Dedifferentiated amniotic fluid mesenchymal stem cell (primary cell): ENCODE measurements around the gene TMEM179.
"Not testable (repeated sequence)": the region's sequence is repeated elsewhere in the genome, so short reads cannot be mapped to it uniquely, and the experiment has no call there.

Experiments used
- DNase-seq: peaks from one replicate; pipeline ENCODE4 v3.0.0-alpha.2; 2016; ENCODE audit errors: extremely low spot score

The TMEM179 gene

DNA sequence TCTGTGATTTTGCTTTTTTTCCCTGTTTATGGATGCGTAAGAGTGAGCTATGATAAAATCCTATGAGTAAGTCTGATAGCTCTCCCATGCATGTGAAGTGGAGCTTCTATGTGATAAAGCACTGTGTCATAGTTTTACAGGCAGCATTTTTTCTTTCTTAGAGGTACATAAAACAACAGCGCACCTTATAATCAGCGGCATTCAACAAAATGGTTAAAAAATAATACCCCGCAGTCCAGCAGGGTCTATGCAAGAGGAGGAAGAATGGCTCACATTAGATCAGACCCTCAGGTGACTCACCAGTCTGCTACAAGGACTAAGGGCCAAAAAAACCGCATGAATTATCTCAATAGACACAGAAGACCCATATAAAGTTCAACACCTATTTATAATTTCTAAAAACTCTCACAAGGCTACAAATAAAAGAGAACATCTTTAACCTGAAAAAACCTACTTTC lies 33.0 kb upstream of the TMEM179 start:
- DNase-seq: no peak

DNA sequence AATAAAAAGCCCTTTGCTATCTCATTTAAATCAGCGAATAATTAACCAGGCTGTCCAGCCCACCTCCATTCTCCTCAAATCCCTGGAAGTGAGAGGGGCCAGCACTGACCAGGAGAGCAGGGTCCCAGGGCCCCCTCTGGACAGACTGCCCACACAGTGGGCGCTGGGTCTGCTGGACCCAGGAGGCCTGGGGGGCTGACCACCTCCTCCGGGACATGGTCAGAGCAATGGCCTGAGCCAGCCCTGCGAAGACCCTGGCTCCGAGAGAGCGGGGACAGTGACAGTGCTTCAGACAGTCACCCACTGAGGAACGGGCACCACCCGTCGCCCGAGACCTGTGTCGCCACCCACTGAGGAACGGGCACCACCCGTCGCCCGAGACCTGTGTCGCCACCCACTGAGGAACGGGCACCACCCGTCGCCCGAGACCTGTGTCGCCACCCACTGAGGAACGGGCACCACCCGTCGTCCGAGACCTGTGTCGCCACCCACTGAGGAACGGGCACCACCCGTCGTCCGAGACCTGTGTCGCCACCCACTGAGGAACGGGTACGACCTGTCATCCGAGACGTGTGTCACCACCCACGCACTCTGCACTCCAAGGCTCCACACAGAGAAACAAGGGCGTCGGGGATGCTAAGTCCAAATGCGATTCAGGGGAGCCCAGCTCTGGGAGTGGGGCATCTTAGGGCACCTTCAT lies 32.4 kb upstream of the TMEM179 start:
- DNase-seq: not testable (repeated sequence)

DNA sequence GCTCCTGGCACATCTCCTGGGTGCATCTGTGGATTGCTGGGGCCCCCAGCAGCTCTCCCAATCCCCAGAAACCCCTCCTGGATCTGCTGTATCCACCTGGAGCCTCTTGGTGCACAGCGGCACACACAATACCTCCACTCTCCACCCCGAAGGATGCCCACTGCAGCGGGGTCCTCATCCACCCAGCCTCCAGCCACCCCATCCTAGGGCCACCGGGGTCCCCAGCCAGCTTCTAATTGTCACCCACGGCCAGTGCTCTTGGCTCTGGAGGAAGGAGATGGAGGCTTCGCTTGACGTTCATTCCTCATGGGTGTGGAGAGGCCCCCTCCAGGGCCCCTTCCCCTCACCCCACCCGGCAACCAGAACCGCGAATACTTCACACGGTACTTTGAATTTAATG lies 31.6 kb upstream of the TMEM179 start:
- DNase-seq: no peak

- no peak for DNase-seq
Measured at GRCh38 chr14:104635717-104636116, 31.1 kb upstream of the TMEM179 start.

DNA sequence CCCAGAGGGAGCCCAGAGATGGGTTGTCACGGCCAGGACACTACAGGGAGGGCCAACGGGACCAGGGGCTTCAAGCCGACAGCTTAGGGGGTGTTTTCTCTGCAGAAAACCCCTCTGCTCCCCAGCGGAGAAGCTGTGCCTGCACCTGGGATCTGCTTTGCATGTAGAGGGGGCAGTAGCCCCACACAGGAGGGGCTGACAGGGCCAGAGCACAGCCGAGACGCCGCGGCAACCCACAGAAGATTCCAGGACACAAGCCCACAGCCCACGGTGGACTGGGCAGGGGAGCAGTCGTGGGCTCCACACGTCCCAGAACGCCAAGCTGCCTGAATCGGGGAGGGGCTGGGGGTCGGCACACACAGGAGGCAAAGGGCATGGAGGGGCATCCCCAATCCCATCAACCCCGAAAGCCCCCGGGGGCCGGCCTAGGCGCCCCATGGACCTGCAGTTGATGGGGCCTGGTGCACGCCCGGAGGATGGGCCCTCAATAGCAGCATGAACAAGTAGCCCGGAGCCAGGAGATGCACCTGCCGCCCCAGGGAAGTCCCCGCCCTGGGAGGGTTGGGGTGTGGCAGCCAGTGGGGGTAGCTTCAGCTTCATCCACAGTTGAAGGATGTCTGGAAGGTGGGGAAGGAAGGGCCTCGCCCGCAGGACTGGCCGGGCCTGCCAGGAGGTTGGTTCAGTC lies 30.5 kb upstream of the TMEM179 start:
- DNase-seq: no peak

DNA sequence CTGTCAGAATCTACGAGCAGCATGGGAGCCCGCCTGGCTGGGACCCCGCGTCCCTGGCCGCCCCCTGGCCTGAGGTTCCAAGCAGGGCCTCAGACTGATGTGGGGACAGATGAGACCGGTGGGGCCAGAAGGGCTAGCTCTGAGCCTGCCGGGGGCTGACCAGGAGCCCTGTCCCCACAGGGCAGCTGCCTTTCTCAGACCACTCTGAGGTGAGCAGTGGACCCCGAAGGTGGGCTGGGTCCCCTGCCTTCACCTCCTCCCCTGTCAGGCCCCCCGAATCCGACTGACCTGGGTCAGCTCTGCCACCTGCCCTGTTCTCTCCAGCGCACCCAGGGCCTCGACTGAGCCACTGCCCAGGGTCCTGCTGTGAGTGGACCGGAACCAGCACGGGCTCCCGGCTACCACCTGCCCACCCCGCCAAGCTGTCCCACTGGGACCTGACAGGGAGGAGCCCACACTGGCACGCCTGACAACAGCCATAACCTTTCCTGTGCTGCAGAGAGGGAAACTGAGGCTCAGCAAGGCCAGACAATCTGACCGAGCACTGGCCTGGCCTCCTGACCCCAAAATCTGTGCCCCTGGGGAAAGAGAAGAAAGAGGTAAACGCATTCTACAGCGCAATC lies 29.7 kb upstream of the TMEM179 start:
- DNase-seq: no peak

- no peak for DNase-seq
Measured at GRCh38 chr14:104633276-104634137, 28.9 kb upstream of the TMEM179 start.

GRCh38 chr14:104632781-104633180 lies 28.2 kb upstream of the TMEM179 start:
- DNase-seq: no peak

- no peak for DNase-seq
Measured at GRCh38 chr14:104624939-104625338, 20.4 kb upstream of the TMEM179 start.

GRCh38 chr14:104614126-104614812 lies 9.7 kb upstream of the TMEM179 start:
- no peak for DNase-seq

GRCh38 chr14:104611881-104612280 lies 7.3 kb upstream of the TMEM179 start:
- DNase-seq: no peak

GRCh38 chr14:104610749-104611310 lies 6.3 kb upstream of the TMEM179 start:
- no peak for DNase-seq

GRCh38 chr14:104609666-104610065 lies 5.1 kb upstream of the TMEM179 start:
- DNase-seq: no peak

DNA sequence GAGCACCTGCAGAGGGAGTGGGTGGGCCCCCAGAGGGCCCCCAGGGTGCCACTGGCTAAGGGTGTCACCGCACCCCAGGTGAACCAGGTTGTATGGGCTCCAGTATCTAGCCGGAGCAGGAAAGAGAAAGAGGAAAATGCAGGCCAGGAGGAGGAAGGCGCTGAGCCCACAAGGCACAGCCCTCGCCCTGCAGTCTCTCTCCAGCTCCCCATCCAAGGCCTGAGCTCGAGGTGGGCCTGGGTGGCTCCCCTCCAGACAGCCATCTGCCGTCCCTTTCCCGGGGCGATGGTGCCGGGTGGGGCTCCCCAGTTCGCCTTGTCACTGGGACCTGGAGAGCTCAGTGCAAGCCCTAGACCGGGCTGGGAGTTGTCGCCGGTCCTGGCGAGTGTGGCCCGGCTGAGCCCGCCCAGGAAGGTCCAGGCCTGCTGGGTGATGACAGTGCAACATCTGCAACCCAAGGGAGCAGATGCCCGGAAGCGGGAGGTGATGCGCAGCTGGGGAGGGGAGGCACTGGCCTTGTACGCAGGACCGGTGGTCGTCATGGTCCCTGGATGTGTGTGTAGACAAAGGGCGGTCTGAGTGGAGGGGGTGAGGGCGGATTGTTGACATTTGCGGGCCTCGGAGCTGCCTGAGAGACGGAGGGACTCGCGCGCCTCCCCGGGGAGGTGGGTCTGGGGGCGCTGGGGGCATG lies 716 bp downstream of the TMEM179 start:
- DNase-seq: no peak

- DNase-seq: no peak
Measured at GRCh38 chr14:104602933-104603325, 1.6 kb downstream of the TMEM179 start.

- no peak for DNase-seq
Measured at GRCh38 chr14:104602315-104602932, 2.1 kb downstream of the TMEM179 start.

GRCh38 chr14:104601786-104602185 lies 2.8 kb downstream of the TMEM179 start:
- DNase-seq: no peak

- DNase-seq: no peak
Measured at GRCh38 chr14:104600805-104601204, 3.8 kb downstream of the TMEM179 start.

GRCh38 chr14:104600141-104600643 lies 4.4 kb downstream of the TMEM179 start:
- DNase-seq: no peak

- DNase-seq: no peak
Measured at GRCh38 chr14:104599446-104599845, 5.1 kb downstream of the TMEM179 start.
